Colonic mucosa (tissue), 4 donors: ENCODE data around the gene TEKT3. TPM values are rescaled to one million over a fixed set of nuclear protein-coding genes. Genes with fewer than 3 reads are reported as not detected.
A peak's percentile ranks its signal among the peaks of the same experiment; 100 is the strongest.

Experiments used
- DNase-seq: peaks from one replicate; pipeline ENCODE4 v3.0.0-alpha.2; 2020
- H3K27ac ChIP-seq: fragments of 200-600 bp; one replicate; pipeline ENCODE4 v1.8.0; 2021
- H3K27me3 ChIP-seq: fragments of 200-600 bp; one replicate; pipeline ENCODE4 v1.8.0; 2021
- H3K36me3 ChIP-seq: fragments of 200-600 bp; one replicate; pipeline ENCODE4 v1.8.0; 2021
- H3K4me1 ChIP-seq: fragments of 200-600 bp; one replicate; pipeline ENCODE4 v1.8.0; 2021; ENCODE audit warnings: mild to moderate bottlenecking
- H3K4me3 ChIP-seq: fragments of 200-600 bp; one replicate; pipeline ENCODE4 v1.8.0; 2021
- H3K9ac ChIP-seq, 2 donors: one replicate each; pipeline ENCODE4 v1.7.0; 2013; ENCODE audit warnings: control low read depth in 2 of 2, low read depth in 2 of 2, low read length in 2 of 2
- H3K9me3 ChIP-seq: fragments of 200-600 bp; one replicate; pipeline ENCODE4 v1.8.0; 2021
- intact Hi-C: fragments of 100-400 bp; cut with DNase I; formaldehyde crosslinking; loops from one replicate; pipeline ENCODE4 v1.14.1; 2022
- total RNA-seq, 2 donors: library from RNA; stranded (reverse); fragmentation: NEBNext Ultra II Directional in 1 of 2; extraction: Animal tissue kit (Norgen Biotek cat#: 25700) in 1 of 2; gene quantifications; one replicate each; pipeline ENCODE4 v1.2.1, GENCODE V29; 2021
- TF ChIP-seq, protein P1 (sequence below): fragments of 200-600 bp; IDR thresholded peaks from one replicate; pipeline ENCODE4 v1.8.0; 2022; ENCODE audit warnings: antibody characterized with exemption, mild to moderate bottlenecking
- donor health status: healthy.
- donor health status: DM: no; HTN: no; CAD: no.
- donor health status: DM: no; HTN: no; CAD: no.

The TEKT3 gene
- total RNA-seq, 2 donors from 2014 or later: 0.45 TPM; not detected in 1

DNA sequence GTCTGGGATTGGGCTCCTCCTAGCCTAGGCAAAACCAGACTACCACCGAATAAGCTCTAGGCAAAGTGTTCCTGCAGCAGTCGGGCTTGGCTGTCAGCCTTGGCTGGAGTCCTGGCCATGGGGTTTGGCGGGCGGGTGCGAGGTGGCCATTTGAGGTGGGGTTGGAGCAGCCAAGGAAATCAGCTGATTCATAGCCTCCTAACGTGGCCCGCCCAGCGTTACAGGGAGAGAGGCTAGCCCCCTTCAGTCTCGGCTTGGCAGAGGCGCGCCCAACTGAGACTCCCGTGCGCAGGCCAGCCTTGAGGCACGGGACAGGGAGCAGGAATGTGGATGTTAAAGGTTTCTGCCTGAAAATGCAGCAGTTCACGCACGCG lies 78.2 kb downstream of the TEKT3 start:
- TF ChIP-seq, protein P1, sequence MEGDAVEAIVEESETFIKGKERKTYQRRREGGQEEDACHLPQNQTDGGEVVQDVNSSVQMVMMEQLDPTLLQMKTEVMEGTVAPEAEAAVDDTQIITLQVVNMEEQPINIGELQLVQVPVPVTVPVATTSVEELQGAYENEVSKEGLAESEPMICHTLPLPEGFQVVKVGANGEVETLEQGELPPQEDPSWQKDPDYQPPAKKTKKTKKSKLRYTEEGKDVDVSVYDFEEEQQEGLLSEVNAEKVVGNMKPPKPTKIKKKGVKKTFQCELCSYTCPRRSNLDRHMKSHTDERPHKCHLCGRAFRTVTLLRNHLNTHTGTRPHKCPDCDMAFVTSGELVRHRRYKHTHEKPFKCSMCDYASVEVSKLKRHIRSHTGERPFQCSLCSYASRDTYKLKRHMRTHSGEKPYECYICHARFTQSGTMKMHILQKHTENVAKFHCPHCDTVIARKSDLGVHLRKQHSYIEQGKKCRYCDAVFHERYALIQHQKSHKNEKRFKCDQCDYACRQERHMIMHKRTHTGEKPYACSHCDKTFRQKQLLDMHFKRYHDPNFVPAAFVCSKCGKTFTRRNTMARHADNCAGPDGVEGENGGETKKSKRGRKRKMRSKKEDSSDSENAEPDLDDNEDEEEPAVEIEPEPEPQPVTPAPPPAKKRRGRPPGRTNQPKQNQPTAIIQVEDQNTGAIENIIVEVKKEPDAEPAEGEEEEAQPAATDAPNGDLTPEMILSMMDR: no peak
- no peaks in the 10 kb centered on the region for H3K9me3 ChIP-seq
- H3K27me3 ChIP-seq: peaks cover 3% of the 10 kb centered on the region
- H3K4me3 ChIP-seq: peak overlapping the region; percentile 57
- peak overlapping the region; percentile 84 for H3K9ac ChIP-seq
- intact Hi-C loops: no loop called here
- no peaks in the 10 kb centered on the region for H3K36me3 ChIP-seq
- peak; percentile 72 for DNase-seq
- H3K4me1 ChIP-seq: peaks cover 19% of the 10 kb centered on the region
- H3K27ac ChIP-seq: peak overlapping the region; percentile 84

DNA sequence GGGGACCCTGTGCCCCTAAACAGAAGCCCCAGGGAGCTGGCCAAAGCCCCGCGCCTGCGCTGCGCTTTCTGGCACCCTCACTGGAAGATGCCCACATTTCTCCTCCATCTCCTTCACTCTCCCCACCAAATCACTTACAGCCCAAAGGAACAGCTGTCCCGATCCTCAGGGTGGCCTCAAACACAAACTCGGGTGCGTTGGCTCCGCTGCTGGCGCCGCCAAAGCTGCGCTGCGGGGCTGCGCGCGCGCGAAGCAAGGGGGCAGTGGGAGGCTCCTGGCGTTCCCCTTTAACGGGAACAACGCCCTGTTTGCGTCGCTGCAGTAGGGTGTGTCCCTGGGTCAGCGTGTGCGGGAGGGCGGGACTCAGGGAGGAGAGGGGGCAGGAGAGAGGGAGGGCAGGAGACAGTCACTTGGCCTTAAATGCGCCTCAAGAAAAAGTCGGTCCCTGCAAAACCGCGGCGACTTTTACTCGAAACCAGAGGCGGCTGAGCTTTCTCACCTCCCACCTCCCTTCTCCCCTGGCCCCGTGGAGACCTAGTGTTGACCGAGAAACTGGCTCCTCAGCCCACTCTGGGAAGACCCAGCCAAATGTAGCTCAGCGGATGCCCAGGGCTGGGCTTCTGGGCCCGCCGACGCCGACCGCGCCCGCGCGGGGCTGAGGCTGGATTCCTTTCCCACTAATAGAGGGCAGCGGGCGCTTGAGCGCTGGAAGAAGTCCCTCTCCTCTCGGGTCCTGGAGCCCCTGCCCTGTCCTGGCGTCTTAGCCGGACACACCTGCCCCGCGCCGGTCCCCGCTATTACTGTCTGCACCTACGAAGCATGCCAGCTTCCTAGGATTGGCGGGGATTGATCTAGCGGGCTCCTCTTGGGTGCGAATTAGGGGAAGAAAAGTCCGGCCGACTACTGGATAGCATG lies 78.8 kb downstream of the TEKT3 start:
- TF ChIP-seq, protein P1: no peak
- peaks cover 20% of the 10 kb centered on the region for H3K4me1 ChIP-seq

DNA sequence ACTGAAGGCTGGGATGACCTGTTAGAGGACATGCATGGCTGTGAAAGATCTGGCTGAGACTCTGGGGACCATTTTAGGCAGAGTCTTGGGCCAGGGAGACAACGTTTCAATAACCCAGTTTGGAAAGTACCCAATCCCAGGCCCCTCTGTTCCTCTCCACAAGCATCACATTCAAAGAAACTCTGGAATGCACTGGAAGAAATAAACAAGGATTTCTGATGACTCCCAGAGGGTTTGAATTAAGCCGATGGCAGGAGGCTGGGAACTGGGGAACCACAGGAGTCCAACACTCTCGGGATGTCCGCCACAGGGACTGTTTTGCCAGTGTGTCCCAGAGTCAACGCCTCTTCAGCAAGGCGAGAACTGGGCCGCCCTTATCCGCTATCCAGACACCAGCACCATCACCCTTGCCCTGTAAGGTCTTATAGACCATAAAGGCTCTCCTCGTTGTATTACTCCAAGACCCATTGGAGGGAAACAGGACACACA lies 79.6 kb downstream of the TEKT3 start:
- no peak for DNase-seq
- TF ChIP-seq, protein P1: no peak
- H3K4me3 ChIP-seq: peak overlapping the region; percentile 57
- peaks cover 3% of the 10 kb centered on the region for H3K27me3 ChIP-seq
- H3K27ac ChIP-seq: peak overlapping the region; percentile 84
- peaks cover 20% of the 10 kb centered on the region for H3K4me1 ChIP-seq
- H3K9ac ChIP-seq: peak overlapping the region; percentile 83 to 84
- no peaks in the 10 kb centered on the region for H3K9me3 ChIP-seq
- no peaks in the 10 kb centered on the region for H3K36me3 ChIP-seq
- intact Hi-C loops: loop anchor here (2.0 kb wide), 1 partner anchor 147 kb away; no protein-coding TSS in a partner anchor

More for the DNA sequence above, 78.8 kb downstream of the TEKT3 start:
- Histone ChIP-seq H3K27me3 (peaks cover 3% of the 10 kb centered on the region), H3K9me3 (no peaks in the 10 kb centered on the region), H3K36me3 (no peaks in the 10 kb centered on the region), H3K4me3 (peak overlapping the region; percentile 57), H3K27ac (peak overlapping the region; percentile 84), H3K9ac (peak overlapping the region; percentile 84)
- intact Hi-C loops: no loop called here
- DNase-seq: peak; percentile 83

DNA sequence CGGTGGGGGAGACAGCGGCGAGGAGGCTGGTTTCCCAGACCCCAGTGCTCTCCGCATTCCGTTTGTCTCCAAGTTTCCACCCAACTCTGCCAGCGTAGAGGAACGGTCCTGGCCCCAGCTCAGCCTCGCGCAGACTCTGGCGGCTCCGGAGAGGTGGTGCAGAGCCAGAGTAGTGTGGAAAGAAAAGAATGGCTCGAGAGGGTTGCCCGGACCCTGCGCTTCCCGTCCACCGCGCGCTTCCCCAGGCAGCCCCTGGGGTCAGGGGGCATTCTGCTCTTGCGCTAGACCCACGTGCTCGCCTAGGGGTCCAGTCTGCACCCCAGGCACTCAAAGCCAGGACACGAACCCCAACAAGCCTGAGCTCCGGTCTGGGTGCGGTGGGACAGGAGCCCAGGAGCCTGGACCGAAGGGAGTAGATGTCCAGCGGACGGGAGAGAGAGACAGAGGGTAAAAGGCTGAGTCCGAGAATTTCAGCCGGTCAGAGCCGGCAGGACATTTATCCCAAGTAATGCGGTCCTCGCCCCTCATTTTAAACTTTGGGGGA lies 80.1 kb downstream of the TEKT3 start:
- peak; percentile 43 for DNase-seq
- intact Hi-C loops: loop anchor here (2.0 kb wide), 1 partner anchor 147 kb away; no protein-coding TSS in a partner anchor
- H3K9me3 ChIP-seq: no peaks in the 10 kb centered on the region
- H3K27me3 ChIP-seq: peaks cover 3% of the 10 kb centered on the region
- peak overlapping the region; percentile 84 for H3K27ac ChIP-seq
- peak overlapping the region; percentile 57 for H3K4me3 ChIP-seq
- H3K4me1 ChIP-seq: peaks cover 20% of the 10 kb centered on the region
- TF ChIP-seq, protein P1: no peak
- H3K36me3 ChIP-seq: no peaks in the 10 kb centered on the region
- peak overlapping the region; percentile 83 to 84 for H3K9ac ChIP-seq

DNA sequence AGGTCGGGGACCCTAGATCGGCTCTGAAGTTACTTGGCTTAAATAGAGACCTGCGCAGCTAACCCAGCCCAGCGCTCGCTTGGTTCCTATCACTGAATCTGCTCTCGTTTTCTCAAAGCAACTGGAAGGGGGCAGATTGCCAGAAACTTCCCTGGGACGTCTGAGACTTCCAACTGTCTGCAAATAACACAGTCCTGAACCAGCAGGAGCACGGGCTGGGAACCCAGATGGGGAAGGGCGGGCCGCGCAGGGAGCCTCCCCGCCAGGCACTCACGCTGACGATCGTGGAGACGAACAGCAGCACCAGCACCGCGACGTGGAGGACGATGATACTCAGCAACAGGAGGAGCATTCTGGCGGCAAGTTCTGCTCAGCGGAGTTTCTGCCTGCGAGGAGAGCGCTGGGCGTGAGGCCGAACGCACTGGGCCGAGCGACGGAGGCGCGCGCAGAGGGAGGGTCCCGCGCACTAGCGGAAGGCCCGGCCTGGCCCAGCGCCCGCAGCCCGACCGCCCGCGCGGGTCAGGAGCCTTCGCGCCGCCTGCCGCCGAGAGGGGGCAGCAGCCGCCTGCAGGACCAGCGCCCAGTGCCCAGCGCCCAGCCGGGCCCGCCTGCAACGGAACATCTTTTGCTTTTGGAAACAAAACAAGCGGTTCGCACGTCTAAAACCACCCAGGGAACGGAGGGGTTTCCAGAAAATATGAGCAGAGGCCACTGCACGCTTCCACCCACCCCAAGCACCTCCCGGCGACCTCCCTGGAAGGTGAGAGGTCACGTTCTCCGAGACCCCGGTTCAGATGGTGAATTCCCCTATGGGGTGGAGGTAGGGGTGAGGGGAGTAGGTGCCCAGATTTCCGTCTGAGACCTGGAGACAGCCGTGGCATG lies 80.8 kb downstream of the TEKT3 start:
- Histone ChIP-seq H3K9ac (peak overlapping the region; percentile 83 to 84), H3K36me3 (no peaks in the 10 kb centered on the region), H3K27ac (peak overlapping the region; percentile 84), H3K4me1 (peaks cover 20% of the 10 kb centered on the region), H3K9me3 (no peaks in the 10 kb centered on the region), H3K4me3 (peak overlapping the region; percentile 57), H3K27me3 (peaks cover 3% of the 10 kb centered on the region)
- peak; percentile 83 for DNase-seq
- TF ChIP-seq, protein P1: peak; percentile 77
- intact Hi-C loops: loop anchor here (2.0 kb wide), 1 partner anchor 148 kb away; no protein-coding TSS in a partner anchor
